Mucosa of descending colon (tissue), 3 donors: Measurements from ENCODE around the gene APEH. TPM values are rescaled to one million over a fixed set of nuclear protein-coding genes. Genes with fewer than 3 reads are reported as not detected.
"Not testable (repeated sequence)": the region's sequence is repeated elsewhere in the genome, so short reads cannot be mapped to it uniquely, and the experiment has no call there.

ENCODE experiments used
- ATAC-seq: fragments of 200-7000 bp; cut with Tn5 transposase; one replicate; pipeline ENCODE4 v1.9.1; 2020; ENCODE audit warnings: mild to moderate bottlenecking, moderate library complexity
- DNase-seq, 3 donors: peaks; one replicate each; pipeline ENCODE4 v3.0.0-alpha.2; 2020
- H3K36me3 ChIP-seq: fragments of 200-600 bp; one replicate; pipeline ENCODE4 v1.8.0; 2021; ENCODE audit warnings: low read depth, mild to moderate bottlenecking
- H3K4me1 ChIP-seq: fragments of 200-600 bp; one replicate; pipeline ENCODE4 v1.8.0; 2021; ENCODE audit warnings: low read depth, mild to moderate bottlenecking
- H3K4me3 ChIP-seq: fragments of 200-600 bp; one replicate; pipeline ENCODE4 v1.8.0; 2021; ENCODE audit warnings: mild to moderate bottlenecking
- H3K9me3 ChIP-seq: fragments of 200-600 bp; one replicate; pipeline ENCODE4 v1.8.0; 2021; ENCODE audit warnings: mild to moderate bottlenecking
- intact Hi-C, 2 donors: fragments of 100-400 bp; cut with DNase I in 1 of 2; cut with micrococcal nuclease in 1 of 2; formaldehyde crosslinking; loops; one replicate each; pipeline versions ENCODE4 v1.11.0 to v1.11.1; 2022; cut with DNase I, micrococcal nuclease
- total RNA-seq, 3 donors: library from RNA; stranded (reverse); fragmentation: NEBNext Ultra II Directional in 2 of 3; extraction: Animal tissue kit (Norgen Biotek cat#: 25700) in 2 of 3; gene quantifications; one replicate each; pipeline versions ENCODE4 v1.2.1 to v1.2.4, GENCODE V29; 2021 to 2023
- TF ChIP-seq, protein P1 (sequence below): fragments of 200-600 bp; IDR thresholded peaks from one replicate; pipeline ENCODE4 v1.8.0; 2022; ENCODE audit warnings: antibody characterized with exemption, mild to moderate bottlenecking
- donor health status: DM: no; HTN: no; CAD: no; lungs with moderate emphysema.
- donor health status: DM: no; HTN: no; CAD: no.
- donor health status: DM: no; HTN: yes; CAD: no.

APEH gene
- total RNA-seq, 3 donors from 2014 or later: 110 to 176 (median 142) TPM

DNA sequence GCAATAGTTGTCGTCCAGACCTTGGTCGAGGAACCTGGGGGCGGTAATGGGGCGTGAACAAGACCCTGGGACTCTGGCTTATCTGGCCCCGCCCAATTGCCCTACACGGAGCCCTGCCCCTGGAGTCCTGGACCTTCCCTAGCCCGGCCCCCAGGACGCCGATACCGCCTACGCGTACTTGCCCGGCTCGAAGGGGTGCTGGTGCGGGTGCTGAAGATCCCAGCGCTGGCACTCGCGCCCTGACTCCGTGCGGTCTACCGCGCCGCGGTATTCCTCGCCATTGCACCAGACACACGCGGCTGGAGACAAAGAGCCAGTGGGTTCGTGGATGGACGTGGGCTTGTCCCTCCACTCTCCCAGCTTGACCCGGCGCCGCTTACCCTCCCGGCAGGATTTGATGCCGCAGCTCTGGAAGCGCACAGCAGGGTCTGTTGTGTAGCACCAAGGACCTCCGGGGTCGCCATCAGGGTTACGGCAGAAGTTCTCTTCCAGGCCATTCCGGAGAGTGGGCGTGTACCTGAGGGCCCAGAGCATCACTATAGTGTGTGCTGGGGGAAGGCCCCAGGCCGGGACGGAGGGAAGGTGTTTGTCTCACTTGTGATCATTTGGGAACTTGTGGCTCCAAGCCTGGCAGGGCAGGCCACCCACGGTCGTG lies 12.7 kb downstream of the APEH start:
- H3K4me1 ChIP-seq: peaks cover 21% of the 10 kb centered on the region
- peak; percentile 64 for ATAC-seq
- H3K4me3 ChIP-seq, intact Hi-C loops, H3K9me3 ChIP-seq, H3K36me3 ChIP-seq: not testable (repeated sequence)
- DNase-seq: peak; percentile 76 to 83 (median 82)

DNA sequence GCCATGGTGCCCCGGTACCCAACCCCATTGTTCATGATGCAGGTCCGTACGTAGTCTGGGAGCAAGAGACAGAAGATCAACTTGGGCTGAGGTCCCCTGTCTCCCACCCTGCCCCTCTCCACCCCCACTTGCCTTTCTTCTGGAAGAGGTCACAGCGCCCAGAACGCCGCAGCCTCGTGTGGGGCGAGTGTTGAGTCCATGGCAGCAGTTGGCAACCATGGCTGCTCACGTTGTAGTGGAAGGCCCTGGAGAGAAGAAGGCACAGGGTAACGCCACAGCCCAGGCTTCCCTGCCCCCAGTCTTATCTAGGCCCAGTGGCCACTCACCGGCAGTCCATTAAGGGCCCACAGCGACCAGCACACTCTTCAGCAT lies 13.3 kb downstream of the APEH start:
- H3K4me3 ChIP-seq, DNase-seq, H3K36me3 ChIP-seq, ATAC-seq, intact Hi-C loops, H3K9me3 ChIP-seq: not testable (repeated sequence)
- H3K4me1 ChIP-seq: peaks cover 21% of the 10 kb centered on the region

DNA sequence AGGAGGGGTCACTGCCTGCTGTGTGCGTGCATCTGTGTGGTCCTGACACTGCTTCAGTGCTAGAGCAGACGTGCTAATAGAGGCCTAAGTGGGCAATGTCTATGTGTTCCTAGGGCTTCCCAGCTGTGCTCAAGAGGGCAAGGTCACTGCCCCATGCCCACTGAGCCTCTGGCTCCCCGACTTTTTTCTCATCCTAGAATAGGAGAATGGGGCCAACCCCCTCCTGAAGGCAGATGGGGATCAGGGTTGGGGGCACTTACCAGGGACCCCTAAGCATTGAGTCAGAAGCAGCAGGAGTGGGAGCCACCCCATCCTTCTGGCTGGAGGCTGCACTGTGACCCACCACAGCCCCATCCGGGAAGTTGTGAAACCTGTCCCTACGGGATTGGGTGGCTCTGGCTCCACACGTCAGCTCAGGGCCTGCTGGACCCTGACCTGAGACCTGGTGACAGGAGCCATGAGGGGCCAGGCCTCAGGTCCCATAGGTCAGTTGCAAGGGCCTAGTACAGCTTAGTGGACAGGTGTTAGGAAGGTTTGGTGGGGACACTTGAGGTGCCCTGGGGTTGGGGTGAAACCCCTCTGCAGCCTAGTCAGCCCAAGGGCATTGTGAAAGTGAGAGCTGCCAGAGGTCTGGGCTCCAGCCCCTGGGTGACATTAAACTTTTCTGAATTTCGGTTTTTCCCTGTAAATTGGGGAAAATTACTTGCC lies 14.3 kb downstream of the APEH start:
- H3K4me3 ChIP-seq, intact Hi-C loops, H3K9me3 ChIP-seq, DNase-seq, H3K36me3 ChIP-seq: not testable (repeated sequence)
- ATAC-seq: peak; percentile 4
- peaks cover 21% of the 10 kb centered on the region for H3K4me1 ChIP-seq

DNA sequence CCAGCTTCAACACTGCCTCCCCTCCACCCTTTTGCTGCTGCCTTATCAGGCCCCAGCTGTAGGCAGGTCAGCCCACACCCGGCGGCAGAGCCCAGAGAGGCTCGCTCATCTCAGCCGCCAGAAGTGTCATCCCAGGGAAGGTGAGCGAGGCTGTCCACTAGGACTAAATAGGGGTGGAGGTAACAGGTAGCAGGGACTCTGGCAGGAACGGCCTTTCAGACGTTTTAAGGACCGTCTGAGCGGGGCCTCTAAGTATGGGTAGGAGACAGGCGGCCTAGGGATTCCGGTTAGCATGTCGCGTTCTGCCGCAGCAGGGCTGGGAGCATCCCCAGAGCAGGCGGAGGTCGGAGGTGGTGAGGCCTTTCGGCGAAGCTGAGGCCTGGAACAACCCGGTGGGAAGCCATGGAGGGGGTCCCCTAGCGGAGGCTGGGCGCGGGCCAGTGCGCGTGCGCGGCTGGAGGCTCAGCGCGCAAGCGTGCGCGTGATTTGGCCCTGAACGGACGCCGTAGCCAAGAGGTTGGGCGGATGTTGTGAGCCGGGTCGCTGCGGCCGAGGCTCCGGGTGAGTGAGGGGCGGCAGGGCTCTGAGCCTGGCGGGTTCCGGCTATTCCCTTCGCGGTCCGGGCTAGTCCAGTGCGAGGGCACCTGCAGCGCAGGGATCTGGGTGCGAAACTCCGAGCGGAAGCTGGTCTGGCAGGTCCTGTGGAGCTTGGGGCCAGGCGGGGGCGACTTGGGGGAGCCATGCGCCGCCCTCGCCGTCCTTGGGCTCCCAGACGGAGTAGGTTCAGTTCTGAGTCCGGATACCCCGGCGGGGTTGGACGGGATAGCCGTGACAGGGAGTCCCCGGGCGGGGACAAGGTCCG lies 15.1 kb downstream of the APEH start, which contains the start of the genes MST1 and RNF123:
TSS of gene MST1 (minus strand) at position 429 of the 862 bp plus-strand sequence. CDS start 783 bp downstream, outside the sequence.
TSS of gene RNF123 (plus strand) at position 512 of the 862 bp plus-strand sequence. CDS start 1,609 bp downstream, outside the sequence.
- intact Hi-C loops: no loop called here
- Histone ChIP-seq H3K4me3 (peak within 1 kb of the TSS; percentile 97), H3K9me3 (no peaks in the 10 kb centered on the region), H3K4me1 (peaks cover 21% of the 10 kb centered on the region), H3K36me3 (no peaks in the 10 kb centered on the region)
- TF ChIP-seq, protein P1, sequence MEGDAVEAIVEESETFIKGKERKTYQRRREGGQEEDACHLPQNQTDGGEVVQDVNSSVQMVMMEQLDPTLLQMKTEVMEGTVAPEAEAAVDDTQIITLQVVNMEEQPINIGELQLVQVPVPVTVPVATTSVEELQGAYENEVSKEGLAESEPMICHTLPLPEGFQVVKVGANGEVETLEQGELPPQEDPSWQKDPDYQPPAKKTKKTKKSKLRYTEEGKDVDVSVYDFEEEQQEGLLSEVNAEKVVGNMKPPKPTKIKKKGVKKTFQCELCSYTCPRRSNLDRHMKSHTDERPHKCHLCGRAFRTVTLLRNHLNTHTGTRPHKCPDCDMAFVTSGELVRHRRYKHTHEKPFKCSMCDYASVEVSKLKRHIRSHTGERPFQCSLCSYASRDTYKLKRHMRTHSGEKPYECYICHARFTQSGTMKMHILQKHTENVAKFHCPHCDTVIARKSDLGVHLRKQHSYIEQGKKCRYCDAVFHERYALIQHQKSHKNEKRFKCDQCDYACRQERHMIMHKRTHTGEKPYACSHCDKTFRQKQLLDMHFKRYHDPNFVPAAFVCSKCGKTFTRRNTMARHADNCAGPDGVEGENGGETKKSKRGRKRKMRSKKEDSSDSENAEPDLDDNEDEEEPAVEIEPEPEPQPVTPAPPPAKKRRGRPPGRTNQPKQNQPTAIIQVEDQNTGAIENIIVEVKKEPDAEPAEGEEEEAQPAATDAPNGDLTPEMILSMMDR: no peak
- DNase-seq (peak; percentile 91 to 93 (median 92)), ATAC-seq (peak; percentile 85)

DNA sequence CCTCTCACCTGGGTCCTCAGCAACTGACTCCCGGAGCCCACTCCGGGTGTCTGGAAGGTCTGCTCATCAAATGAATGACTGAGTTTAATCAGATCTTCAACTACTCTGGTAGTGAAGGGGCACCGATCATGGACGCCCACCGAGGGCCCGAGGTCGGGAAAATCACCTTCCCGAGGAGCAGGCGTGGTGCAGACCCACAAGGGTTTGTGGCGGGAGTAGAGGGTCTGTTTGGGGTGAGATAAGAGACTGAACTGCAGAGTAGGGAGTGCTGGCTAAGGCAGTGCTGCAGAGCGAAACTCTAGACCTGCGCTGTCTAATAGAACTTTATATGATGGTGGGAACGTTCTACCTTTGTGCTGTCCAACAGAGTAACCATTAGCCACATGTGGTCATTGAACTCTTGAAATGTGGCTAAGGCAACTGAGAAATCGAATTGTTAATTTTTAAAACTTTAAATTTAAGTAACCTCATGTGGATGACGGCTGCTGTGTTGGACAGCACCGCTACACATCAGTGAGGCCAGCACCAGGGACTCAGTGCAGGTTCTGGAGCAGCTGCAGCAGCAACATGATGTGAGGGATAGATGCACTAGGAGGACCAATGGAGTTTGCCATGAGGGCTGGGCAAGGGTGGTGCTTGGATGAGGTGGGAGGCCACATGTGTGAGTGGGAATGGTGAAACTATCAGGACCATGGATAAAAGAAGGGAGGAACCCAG lies 15.9 kb downstream of the APEH start:
- ATAC-seq, H3K36me3 ChIP-seq, intact Hi-C loops, DNase-seq, H3K9me3 ChIP-seq: not testable (repeated sequence)
- Histone ChIP-seq H3K4me1 (peaks cover 21% of the 10 kb centered on the region), H3K4me3 (peak overlapping the region; percentile 97)

DNA sequence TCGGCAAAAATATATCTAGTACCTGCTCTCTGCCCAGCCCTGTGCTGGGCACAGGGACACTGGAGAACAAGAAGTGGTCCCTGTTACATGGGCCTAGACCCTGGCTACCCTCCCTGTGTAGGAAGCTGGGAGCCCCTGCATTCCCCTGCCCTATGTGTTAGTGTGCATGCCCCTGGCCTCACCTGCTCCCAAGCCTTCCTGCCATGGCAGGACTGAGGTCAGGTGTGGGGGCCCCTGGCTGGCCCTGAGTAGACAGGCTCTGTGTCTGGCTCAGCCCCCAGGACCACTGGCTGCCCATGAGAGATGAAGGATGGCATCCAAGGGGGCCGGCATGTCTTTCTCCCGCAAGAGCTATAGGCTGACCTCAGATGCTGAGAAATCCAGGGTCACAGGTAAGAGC lies 16.7 kb downstream of the APEH start:
- ATAC-seq, DNase-seq, H3K36me3 ChIP-seq, H3K9me3 ChIP-seq, intact Hi-C loops, H3K4me3 ChIP-seq: not testable (repeated sequence)
- peaks cover 20% of the 10 kb centered on the region for H3K4me1 ChIP-seq

DNA sequence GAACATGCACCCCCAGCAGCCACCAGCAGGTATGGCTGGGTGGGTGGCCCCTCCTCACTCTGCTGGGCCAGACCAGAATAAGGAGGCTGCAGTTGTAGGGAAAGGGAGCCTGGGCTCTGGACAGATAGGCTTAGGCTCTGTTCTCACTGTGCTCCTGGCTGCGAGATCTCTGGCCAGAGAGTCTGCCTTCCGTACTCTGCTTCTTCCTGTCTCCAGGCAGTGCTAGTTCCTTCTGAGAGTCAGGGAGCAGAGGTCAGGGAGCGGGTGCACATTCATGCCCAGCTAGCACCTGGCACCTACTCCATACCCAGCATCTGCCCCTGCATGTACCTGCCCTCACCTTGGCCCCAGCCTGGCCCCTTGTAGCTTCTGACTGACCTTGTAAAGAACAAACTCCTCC lies 17.3 kb downstream of the APEH start:
- H3K36me3 ChIP-seq, H3K9me3 ChIP-seq, H3K4me3 ChIP-seq, intact Hi-C loops: not testable (repeated sequence)
- ATAC-seq (peak; percentile 48), DNase-seq (peak in 2 of 3 donors; percentile 56 to 69)
- peaks cover 19% of the 10 kb centered on the region for H3K4me1 ChIP-seq

DNA sequence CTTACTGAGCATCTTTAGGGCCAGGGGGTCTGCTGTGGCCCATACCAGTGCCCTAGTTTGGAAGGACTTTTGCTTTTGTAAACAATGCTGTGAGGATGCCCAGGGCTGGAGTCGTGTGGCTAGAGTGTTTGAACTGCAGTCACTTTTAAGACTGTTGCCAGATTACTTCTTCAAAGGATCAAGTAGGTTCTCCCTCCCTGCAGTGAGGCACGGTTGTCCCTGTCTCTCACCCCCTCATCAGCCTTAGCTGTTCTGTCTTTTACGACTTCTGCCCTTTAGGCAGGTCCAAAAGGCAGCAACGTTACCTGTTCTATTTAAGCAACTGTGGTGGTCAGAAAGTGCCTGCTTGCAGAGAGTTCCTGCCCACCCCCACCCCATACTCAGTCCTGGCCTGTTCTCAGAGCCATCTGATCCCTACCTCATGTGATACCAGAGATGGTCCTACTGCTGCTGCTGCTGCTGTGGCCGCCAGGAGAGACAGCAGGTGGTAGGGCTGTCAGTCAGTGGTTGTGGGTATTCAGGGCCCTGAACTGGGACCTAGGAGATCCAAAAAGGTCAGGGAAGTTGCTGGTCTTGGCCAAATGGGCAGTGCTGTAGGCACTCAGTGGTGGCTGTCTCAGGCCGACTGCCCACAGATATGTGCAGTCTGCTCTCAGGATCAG lies 20.4 kb downstream of the APEH start:
- DNase-seq, intact Hi-C loops, H3K36me3 ChIP-seq, ATAC-seq, H3K4me3 ChIP-seq, H3K9me3 ChIP-seq: not testable (repeated sequence)
- peaks cover 17% of the 10 kb centered on the region for H3K4me1 ChIP-seq

DNA sequence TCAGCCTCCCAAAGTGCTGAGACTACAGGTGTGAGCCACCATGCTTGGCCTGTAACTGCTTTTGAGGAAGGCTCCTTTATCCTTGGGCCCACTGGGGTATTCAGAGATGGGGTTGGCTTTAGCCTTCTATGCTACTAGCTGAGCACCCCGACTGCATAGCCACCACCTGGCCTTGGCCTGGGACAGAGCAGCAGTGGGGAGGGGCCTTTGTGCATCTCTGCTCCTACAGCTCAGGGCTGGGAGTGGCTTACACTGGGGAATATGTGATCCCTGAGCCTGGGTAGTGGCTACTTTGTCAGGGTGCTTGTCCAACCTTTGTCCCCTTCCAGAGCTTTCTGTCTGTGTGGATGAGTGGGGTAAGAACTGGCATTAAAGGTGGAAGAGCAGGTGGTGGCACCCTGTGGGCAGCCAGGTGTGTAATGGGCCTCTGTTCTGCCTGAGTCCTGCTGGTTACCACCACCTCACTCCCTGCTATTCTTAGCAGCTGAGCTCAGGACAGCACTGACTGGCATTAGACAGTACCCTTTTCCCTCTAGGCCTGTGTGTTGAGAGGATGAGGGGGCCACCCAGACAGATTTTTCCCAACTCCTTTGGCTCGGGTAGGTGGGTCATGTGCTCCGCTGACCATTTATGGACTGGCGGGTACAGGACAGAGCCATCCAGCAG lies 21.3 kb downstream of the APEH start:
- ATAC-seq, H3K9me3 ChIP-seq, H3K36me3 ChIP-seq, H3K4me3 ChIP-seq, intact Hi-C loops: not testable (repeated sequence)
- peaks cover 11% of the 10 kb centered on the region for H3K4me1 ChIP-seq
- peak in 1 of 3 donors; percentile 2 for DNase-seq
